C4-2B (cell line): ENCODE data around the gene ST3GAL2.

Experiments used
- H3K27ac ChIP-seq: fragments of 450-650 bp; 2 replicates; pipeline ENCODE4 v1.5.1; 2017
- CTCF ChIP-seq: fragments of 450-650 bp; conservative IDR thresholded peaks from 2 replicates; pipeline ENCODE4 v1.5.1; 2017; ENCODE audit warnings: mild to moderate bottlenecking
- ZFX ChIP-seq: fragments of 450-650 bp; IDR thresholded peaks from 2 replicates; pipeline ENCODE4 v1.6.1; 2017

The ST3GAL2 gene

DNA sequence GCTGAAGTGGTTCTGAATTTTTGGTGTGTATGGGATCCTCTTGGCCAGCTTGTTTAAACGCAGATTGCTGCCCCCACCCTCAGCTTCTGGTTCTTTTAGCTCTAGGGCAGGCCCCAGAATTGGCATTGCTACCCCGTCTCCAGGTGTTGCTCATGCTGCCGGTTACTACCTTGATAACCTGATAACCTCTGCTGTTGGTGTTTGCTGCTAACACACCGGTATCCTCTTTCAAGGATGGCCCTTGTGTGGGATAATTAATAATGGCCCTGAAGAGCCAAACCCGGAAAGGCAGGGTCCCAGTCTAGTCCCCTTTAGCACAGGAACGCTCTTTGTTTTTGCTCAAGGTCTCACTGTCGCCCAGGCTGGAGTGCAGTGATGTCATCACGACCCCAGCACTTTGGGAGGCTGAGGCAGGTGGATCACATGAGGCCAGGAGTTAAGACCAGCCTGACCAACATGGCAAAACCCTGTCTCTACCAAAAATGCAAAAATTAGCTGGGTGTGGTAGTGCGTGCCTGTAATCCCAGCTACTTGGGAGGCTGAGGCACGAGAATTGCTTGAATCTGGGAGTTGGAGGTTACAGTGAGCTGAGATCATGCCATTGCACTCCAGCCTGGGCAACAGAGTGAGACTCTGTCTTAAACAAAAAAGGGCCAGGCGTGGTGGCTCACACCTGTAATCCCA is 1.3 kb upstream of the ST3GAL2 start:
- TF ChIP-seq ZFX (no peak), CTCF (no peak)
- H3K27ac ChIP-seq: no peak overlapping the region

DNA sequence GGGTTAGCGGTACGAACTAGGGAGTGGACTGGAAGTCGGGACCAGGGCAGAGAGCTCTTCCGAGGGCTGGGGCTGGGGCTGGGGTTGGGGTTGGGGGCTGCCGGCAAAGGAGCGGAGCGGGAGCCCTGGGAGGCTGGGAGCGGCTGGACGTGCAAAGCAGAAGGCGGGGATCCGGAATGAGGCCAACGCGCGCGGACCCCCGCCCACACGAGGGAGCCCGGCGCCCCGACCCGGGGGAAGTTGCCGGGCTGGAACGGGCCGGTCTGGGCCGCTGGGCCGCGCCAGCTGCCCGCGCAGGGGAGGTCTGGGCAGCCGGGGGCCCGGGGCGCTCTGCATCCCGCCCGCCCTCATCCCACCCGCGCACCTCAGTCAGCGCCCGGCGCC is 323 bp downstream of the ST3GAL2 start:
- TF ChIP-seq ZFX: 0 out of 2 replicates have a peak, but pooled peaks have one; percentile 35
- TF ChIP-seq CTCF: no peak
- H3K27ac ChIP-seq: no peak overlapping the region; the same call in 1 of the 2 replicates

- no peak overlapping the region for H3K27ac ChIP-seq
- no peak for TF ChIP-seq CTCF
- TF ChIP-seq ZFX: no peak
Observed at GRCh38 chr16:70437582-70438557, 1.0 kb downstream of the ST3GAL2 start.

DNA sequence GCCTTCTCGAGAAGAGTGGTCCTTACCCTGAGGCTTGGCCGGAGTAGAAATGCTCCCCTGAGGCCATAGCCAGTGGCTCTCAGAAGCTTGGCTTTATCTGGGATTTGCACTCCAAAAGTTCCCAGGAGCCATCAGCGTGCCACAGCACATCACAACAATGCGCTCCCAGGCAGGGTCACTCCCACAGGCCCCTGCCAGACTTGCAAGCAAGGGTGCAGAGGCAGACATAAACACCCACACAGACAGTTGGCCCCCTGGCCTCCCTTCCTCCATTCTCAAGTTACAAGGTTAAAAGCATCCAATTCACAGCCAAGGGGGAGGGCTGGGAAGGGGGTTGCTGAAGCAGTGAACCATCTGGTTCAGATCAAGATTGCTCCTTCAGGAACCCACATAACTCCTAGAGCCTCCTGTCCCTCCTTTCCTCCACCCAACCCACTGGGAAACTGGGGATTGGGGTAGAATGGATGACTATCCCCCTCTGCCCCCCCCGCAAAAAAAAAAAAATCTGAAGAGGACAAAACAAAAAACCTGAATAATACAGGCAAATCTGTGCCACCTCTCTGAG is 1.8 kb downstream of the ST3GAL2 start:
- no peak for TF ChIP-seq ZFX
- TF ChIP-seq CTCF: no peak
- no peak overlapping the region for H3K27ac ChIP-seq

DNA sequence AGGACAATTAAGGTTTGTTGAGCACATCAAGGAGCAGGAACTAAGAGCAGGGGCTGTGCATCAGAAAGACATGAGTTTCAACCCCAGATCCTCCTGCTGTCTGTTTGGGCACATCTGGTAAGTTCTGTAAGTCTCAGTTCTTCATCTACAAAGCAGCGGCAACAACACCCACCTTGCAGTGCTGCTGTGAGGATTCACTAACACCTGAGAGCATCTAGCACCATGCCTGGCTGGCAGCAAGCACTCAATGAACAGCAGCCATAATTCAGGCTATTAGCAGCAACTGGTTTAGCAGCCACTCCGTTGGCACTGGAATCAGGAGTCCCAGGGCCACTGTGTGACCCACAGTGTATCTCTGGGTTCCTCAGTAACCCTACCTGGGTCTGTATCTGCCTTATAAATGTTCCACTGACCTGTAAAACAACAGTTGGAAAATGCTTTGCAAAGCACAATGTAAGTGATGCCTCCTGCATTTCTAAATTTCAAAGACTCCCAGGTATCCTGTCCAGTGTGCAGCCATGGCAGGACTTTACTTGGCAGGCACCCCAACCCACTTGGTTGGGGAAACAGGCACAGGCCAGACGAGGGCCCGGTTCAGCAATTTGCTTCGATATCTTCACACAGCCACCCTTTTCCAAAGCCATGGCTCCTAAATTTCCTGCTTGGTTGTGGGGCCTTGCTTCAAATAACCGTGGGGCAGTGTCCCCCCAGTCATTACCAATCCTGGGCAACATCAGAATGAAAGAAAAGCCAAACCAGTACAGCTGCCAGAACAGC is 4.2 kb downstream of the ST3GAL2 start:
- no peak overlapping the region for H3K27ac ChIP-seq

More for the DNA sequence above, 4.2 kb downstream of the ST3GAL2 start:
- TF ChIP-seq ZFX (no peak), CTCF (no peak)
